ENCODE measurements around the gene KRTAP12-3.
"Not testable (repeated sequence)": the region's sequence is repeated elsewhere in the genome, so short reads cannot be mapped to it uniquely, and the experiment has no call there.

The KRTAP12-3 gene

GRCh38 chr21:44640761-44641160, 17.0 kb upstream of the KRTAP12-3 start:
- Histone ChIP-seq H3K36me3 (ENCODE audit: control insufficient read depth in 2 of 2, insufficient read depth in 2 of 2, low read length in 2 of 2) (no peaks in the 10 kb centered on the region), H3K9me3 (ENCODE audit: control insufficient read depth in 2 of 2, low read length in 2 of 2) (peaks cover 0 to 11% of the 10 kb centered on the region in 2 donors), H3K9ac (ENCODE audit: low read length in 2 of 2) (no peak overlapping the region), H3K4me1 (ENCODE audit: control insufficient read depth, insufficient read depth, low read length) (no peaks in the 10 kb centered on the region), H3K27me3 (ENCODE audit: control insufficient read depth in 1 of 2, insufficient read depth in 2 of 2, low read length in 2 of 2) (peaks cover 5 to 20% of the 10 kb centered on the region in 2 donors), H3K4me3 (ENCODE audit: low read length in 2 of 2) (no peak overlapping the region), H3K27ac (ENCODE audit: low read length) (no peak overlapping the region)

- Histone ChIP-seq H3K4me1 (ENCODE audit: control insufficient read depth, insufficient read depth, low read length) (no peaks in the 10 kb centered on the region), H3K9me3 (ENCODE audit: control insufficient read depth in 2 of 2, low read length in 2 of 2) (peaks cover 0 to 11% of the 10 kb centered on the region in 2 donors), H3K36me3 (ENCODE audit: control insufficient read depth in 2 of 2, insufficient read depth in 2 of 2, low read length in 2 of 2) (no peaks in the 10 kb centered on the region), H3K27me3 (ENCODE audit: control insufficient read depth in 1 of 2, insufficient read depth in 2 of 2, low read length in 2 of 2) (peaks cover 5 to 22% of the 10 kb centered on the region in 2 donors), H3K9ac (ENCODE audit: low read length in 2 of 2) (no peak overlapping the region), H3K27ac (ENCODE audit: low read length) (no peak overlapping the region), H3K4me3 (ENCODE audit: low read length in 2 of 2) (no peak overlapping the region)
These were observed 13.9 kb upstream of the KRTAP12-3 start for GRCh38 chr21:44643741-44644310.

- Histone ChIP-seq H3K4me1 (ENCODE audit: control insufficient read depth, insufficient read depth, low read length) (no peaks in the 10 kb centered on the region), H3K4me3 (ENCODE audit: low read length in 2 of 2) (no peak overlapping the region), H3K27ac (ENCODE audit: low read length) (no peak overlapping the region), H3K27me3 (ENCODE audit: control insufficient read depth in 1 of 2, insufficient read depth in 2 of 2, low read length in 2 of 2) (peaks cover under 1 to 18% of the 10 kb centered on the region in 2 donors), H3K9me3 (ENCODE audit: control insufficient read depth in 2 of 2, low read length in 2 of 2) (peaks cover 0 to 10% of the 10 kb centered on the region in 2 donors), H3K36me3 (ENCODE audit: control insufficient read depth in 2 of 2, insufficient read depth in 2 of 2, low read length in 2 of 2) (no peaks in the 10 kb centered on the region), H3K9ac (ENCODE audit: low read length in 2 of 2) (no peak overlapping the region)
These were observed 12.9 kb upstream of the KRTAP12-3 start for GRCh38 chr21:44644878-44645277.

DNA sequence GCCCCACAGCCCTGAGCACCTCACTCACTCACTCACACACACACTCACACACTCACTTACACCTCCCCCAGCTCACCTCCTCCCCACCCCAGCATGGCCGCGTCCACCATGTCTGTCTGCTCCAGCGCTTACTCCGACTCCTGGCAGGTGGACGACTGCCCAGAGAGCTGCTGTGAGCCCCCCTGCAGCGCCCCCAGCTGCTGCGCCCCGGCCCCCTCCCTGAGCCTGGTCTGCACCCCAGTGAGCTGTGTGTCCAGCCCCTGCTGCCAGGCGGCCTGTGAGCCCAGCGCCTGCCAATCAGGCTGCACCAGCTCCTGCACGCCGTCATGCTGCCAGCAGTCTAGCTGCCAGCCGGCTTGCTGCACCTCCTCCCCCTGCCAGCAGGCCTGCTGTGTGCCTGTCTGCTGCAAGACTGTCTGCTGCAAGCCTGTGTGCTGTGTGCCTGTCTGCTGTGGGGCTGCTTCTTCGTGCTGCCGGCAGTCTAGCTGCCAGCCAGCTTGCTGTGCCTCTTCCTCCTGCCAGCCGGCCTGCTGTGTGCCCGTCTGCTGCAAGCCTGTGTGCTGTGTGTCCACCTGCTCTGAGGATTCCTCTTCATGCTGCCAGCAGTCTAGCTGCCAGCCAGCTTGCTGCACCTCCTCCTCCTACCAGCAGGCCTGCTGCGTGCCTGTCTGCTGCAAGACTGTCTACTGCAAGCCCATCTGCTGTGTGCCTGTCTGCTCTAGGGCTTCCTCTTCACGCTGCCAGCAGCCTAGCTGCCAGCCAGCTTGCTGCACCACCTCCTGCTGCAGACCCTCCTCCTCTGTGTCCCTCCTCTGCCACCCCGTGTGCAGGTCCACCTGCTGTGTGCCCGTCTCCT, 11.1 kb upstream of the KRTAP12-3 start, which contains the start of gene KRTAP10-11:
Gene KRTAP10-11, plus strand, starts transcription at position 49 of the 856 bp plus-strand sequence. Its CDS starts 45 bp downstream, at position 94.
- H3K4me1 ChIP-seq (ENCODE audit: control insufficient read depth, insufficient read depth, low read length); H3K36me3 ChIP-seq (ENCODE audit: control insufficient read depth in 2 of 2, insufficient read depth in 2 of 2, low read length in 2 of 2); H3K4me3 ChIP-seq (ENCODE audit: low read length in 2 of 2); H3K27ac ChIP-seq (ENCODE audit: low read length); H3K9me3 ChIP-seq (ENCODE audit: control insufficient read depth in 2 of 2, low read length in 2 of 2); H3K27me3 ChIP-seq (ENCODE audit: control insufficient read depth in 1 of 2, insufficient read depth in 2 of 2, low read length in 2 of 2); H3K9ac ChIP-seq (ENCODE audit: low read length in 2 of 2): not testable (repeated sequence)

DNA sequence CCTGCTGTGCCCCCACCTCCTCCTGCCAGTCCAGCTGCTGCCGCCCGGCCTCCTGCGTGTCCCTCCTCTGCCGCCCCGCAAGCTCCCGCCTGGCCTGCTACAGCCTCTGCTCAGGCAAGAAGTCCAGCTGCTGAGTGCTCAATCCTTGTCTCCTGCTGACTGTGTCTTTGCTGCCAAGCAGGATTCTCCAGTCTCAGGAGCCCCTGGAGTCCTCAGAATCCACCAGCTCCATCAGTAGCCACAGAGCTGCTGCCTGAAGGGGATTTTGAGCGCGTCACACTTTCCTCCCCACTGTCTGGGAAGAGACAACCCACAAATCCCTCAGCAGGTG, 10.5 kb upstream of the KRTAP12-3 start:
- no peaks in the 10 kb centered on the region for H3K36me3 ChIP-seq (ENCODE audit: control insufficient read depth in 2 of 2, insufficient read depth in 2 of 2, low read length in 2 of 2)

DNA sequence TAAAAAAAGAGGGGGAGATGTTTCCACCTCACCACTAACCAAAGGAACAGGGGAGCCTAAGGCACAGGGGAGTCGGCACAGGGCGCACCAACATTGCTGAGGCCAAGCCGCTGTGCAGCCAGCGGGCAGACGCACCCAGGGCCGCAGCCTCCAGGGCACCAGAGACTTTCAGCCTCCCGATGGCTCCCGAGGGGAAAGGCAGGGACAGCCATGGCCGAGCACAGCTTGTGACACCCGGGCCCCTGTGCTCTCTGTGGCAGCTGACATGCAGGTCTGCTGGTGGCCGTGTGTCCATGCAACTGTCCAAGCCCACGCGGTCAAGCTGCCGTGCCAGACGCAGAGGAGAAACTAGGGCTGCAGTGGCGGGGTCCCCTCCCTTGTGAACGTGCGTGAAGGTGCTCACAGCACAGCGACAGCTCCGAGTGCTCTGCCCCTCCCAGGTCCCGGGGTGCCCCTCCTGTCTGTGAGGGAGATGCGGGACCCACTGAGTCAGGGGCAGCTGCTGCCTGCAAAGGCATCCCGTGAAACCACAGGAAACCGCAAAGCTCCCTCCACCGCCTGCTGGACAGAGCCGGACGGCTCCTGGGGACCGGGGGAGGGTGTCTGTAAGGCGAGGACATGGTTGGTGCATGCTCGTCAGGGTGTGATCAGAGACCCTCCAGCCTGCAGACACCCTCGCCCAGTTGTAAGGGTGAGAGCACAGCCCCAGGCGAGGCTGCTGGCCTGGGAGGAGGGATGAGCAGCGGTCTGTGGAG, 9.0 kb upstream of the KRTAP12-3 start:
- no peak overlapping the region for H3K27ac ChIP-seq (ENCODE audit: low read length)
- no peak overlapping the region for H3K4me3 ChIP-seq (ENCODE audit: low read length in 2 of 2)
- no peaks in the 10 kb centered on the region for H3K4me1 ChIP-seq (ENCODE audit: control insufficient read depth, insufficient read depth, low read length)
- no peak overlapping the region for H3K9ac ChIP-seq (ENCODE audit: low read length in 2 of 2)
- peaks cover 0 to 4% of the 10 kb centered on the region in 2 donors for H3K9me3 ChIP-seq (ENCODE audit: control insufficient read depth in 2 of 2, low read length in 2 of 2)
- no peaks in the 10 kb centered on the region for H3K36me3 ChIP-seq (ENCODE audit: control insufficient read depth in 2 of 2, insufficient read depth in 2 of 2, low read length in 2 of 2)
- H3K27me3 ChIP-seq (ENCODE audit: control insufficient read depth in 1 of 2, insufficient read depth in 2 of 2, low read length in 2 of 2), result peaks cover 2 to 9% of the 10 kb centered on the region in 2 donors

More for the DNA sequence above, 10.5 kb upstream of the KRTAP12-3 start:
- Histone ChIP-seq H3K27ac (ENCODE audit: low read length) (no peak overlapping the region), H3K9me3 (ENCODE audit: control insufficient read depth in 2 of 2, low read length in 2 of 2) (peaks cover 0 to 4% of the 10 kb centered on the region in 2 donors), H3K4me1 (ENCODE audit: control insufficient read depth, insufficient read depth, low read length) (no peaks in the 10 kb centered on the region), H3K9ac (ENCODE audit: low read length in 2 of 2) (no peak overlapping the region), H3K4me3 (ENCODE audit: low read length in 2 of 2) (no peak overlapping the region), H3K27me3 (ENCODE audit: control insufficient read depth in 1 of 2, insufficient read depth in 2 of 2, low read length in 2 of 2) (peaks cover 0 to 9% of the 10 kb centered on the region in 2 donors)

DNA sequence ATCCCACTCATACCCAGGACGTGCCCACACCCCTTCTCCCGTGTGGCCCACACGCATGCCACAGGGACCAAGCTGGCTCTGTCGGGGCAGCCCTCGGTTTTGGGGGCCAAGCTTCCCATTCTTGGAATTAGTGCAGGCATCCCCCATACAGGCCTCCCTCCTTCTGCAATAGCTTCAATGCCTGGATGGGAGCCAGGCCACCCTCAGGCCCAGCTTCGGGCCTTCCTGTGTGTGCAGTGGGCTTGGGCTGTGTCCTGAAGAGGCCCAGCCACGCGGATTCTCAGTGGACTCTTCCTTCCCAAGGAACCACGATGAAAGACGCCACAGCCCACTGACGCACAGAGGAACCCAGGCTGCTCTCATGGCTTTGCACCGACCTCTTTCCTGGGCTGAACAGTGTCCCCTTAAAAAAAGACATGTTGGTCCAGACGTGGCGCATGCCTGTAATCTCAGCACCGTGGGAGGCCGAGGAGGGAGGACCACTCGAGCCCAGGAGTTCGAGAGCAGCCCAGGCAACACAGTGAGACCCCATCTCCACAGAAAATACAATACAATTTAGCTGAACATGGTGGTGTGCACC, 8.1 kb upstream of the KRTAP12-3 start:
- H3K9ac ChIP-seq (ENCODE audit: low read length in 2 of 2), result no peak overlapping the region
- H3K27me3 ChIP-seq (ENCODE audit: control insufficient read depth in 1 of 2, insufficient read depth in 2 of 2, low read length in 2 of 2), result peaks cover 3 to 9% of the 10 kb centered on the region in 2 donors
- no peaks in the 10 kb centered on the region for H3K4me1 ChIP-seq (ENCODE audit: control insufficient read depth, insufficient read depth, low read length)
- H3K36me3 ChIP-seq (ENCODE audit: control insufficient read depth in 2 of 2, insufficient read depth in 2 of 2, low read length in 2 of 2), result no peaks in the 10 kb centered on the region
- no peak overlapping the region for H3K27ac ChIP-seq (ENCODE audit: low read length)
- H3K9me3 ChIP-seq (ENCODE audit: control insufficient read depth in 2 of 2, low read length in 2 of 2), result no peaks in the 10 kb centered on the region
- H3K4me3 ChIP-seq (ENCODE audit: low read length in 2 of 2), result no peak overlapping the region

- Histone ChIP-seq H3K4me3 (ENCODE audit: low read length in 2 of 2) (no peak overlapping the region), H3K36me3 (ENCODE audit: control insufficient read depth in 2 of 2, insufficient read depth in 2 of 2, low read length in 2 of 2) (no peaks in the 10 kb centered on the region), H3K9me3 (ENCODE audit: control insufficient read depth in 2 of 2, low read length in 2 of 2) (no peaks in the 10 kb centered on the region), H3K4me1 (ENCODE audit: control insufficient read depth, insufficient read depth, low read length) (no peaks in the 10 kb centered on the region), H3K9ac (ENCODE audit: low read length in 2 of 2) (no peak overlapping the region), H3K27ac (ENCODE audit: low read length) (no peak overlapping the region), H3K27me3 (ENCODE audit: control insufficient read depth in 1 of 2, insufficient read depth in 2 of 2, low read length in 2 of 2) (peaks cover 3 to 9% of the 10 kb centered on the region in 2 donors)
These were observed 7.3 kb upstream of the KRTAP12-3 start for GRCh38 chr21:44650265-44650972.

GRCh38 chr21:44650973-44651675, 6.6 kb upstream of the KRTAP12-3 start:
- Histone ChIP-seq H3K36me3 (ENCODE audit: control insufficient read depth in 2 of 2, insufficient read depth in 2 of 2, low read length in 2 of 2) (no peaks in the 10 kb centered on the region), H3K27ac (ENCODE audit: low read length) (no peak overlapping the region), H3K4me1 (ENCODE audit: control insufficient read depth, insufficient read depth, low read length) (no peaks in the 10 kb centered on the region), H3K4me3 (ENCODE audit: low read length in 2 of 2) (no peak overlapping the region), H3K9me3 (ENCODE audit: control insufficient read depth in 2 of 2, low read length in 2 of 2) (peaks cover 0 to 3% of the 10 kb centered on the region in 2 donors), H3K27me3 (ENCODE audit: control insufficient read depth in 1 of 2, insufficient read depth in 2 of 2, low read length in 2 of 2) (peaks cover 3 to 9% of the 10 kb centered on the region in 2 donors), H3K9ac (ENCODE audit: low read length in 2 of 2) (no peak overlapping the region)
